ENCODE results near the gene C1S. TPM values are rescaled to one million over a fixed set of nuclear protein-coding genes. Genes with fewer than 3 reads are reported as not detected.

Gene C1S
- total RNA-seq, 6 experiments from 2014 or later = 21.9 to 30.8 (median 30.2) TPM

GRCh38 chr12:7089196-7089871 lies 28.8 kb downstream of the C1S start:
- H3K4me3 Mint-ChIP-seq = no peak overlapping the region
- H3K27ac Mint-ChIP-seq = no peak overlapping the region
- H3K27me3 Mint-ChIP-seq (ENCODE audit: insufficient read depth) = peaks cover 10% of the 10 kb centered on the region
- no peak for DNase-seq
- no peaks in the 10 kb centered on the region for H3K36me3 Mint-ChIP-seq (ENCODE audit: low read depth)
- no peaks in the 10 kb centered on the region for H3K9me3 Mint-ChIP-seq
- H3K4me1 Mint-ChIP-seq (ENCODE audit: low read depth) = peaks cover 36% of the 10 kb centered on the region
- TF ChIP-seq, protein P1, sequence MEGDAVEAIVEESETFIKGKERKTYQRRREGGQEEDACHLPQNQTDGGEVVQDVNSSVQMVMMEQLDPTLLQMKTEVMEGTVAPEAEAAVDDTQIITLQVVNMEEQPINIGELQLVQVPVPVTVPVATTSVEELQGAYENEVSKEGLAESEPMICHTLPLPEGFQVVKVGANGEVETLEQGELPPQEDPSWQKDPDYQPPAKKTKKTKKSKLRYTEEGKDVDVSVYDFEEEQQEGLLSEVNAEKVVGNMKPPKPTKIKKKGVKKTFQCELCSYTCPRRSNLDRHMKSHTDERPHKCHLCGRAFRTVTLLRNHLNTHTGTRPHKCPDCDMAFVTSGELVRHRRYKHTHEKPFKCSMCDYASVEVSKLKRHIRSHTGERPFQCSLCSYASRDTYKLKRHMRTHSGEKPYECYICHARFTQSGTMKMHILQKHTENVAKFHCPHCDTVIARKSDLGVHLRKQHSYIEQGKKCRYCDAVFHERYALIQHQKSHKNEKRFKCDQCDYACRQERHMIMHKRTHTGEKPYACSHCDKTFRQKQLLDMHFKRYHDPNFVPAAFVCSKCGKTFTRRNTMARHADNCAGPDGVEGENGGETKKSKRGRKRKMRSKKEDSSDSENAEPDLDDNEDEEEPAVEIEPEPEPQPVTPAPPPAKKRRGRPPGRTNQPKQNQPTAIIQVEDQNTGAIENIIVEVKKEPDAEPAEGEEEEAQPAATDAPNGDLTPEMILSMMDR (IDR thresholded peaks at IDR 0.05) = no peak

DNA sequence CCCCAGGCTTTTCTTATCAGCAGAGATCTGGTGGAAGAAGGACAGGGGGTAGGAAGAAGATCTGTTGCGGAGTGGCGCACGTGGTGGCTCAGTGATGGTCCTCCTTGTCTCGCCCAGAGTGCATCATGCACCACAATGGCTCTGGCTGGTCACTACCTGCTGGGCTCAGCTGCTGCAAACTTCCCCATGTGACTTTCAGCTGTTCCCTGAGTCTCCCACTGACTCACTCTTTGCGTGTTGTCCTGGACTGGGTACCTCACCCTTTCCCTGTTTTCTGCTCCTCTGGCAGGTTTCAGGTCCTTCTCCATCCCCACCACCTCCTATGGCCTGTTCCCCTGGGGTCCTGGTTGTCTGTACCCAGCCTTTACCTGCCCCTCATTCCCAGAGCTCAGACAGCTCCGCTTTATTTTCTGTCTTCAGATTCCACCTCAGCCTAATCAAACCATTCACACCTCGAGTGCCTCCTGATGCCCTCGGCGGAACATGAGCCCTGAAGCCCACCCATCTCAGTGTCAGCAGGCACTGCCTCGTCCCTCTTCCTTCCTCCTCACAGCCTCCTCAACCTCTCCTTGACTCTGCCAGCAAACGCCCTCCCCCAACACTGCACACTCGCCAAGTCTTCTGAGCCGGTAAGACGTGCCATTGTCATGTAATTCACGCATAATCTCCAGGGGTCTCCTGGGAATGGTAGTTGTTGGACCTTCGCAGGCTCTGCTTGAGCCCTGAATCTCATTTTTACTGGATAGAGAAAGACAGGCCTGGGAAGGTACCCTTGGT lies 29.9 kb downstream of the C1S start:
- Mint-ChIP-seq H3K9me3 (no peaks in the 10 kb centered on the region), H3K36me3 (ENCODE audit: low read depth) (no peaks in the 10 kb centered on the region), H3K4me3 (no peak overlapping the region), H3K27ac (no peak overlapping the region), H3K4me1 (ENCODE audit: low read depth) (peaks cover 37% of the 10 kb centered on the region), H3K27me3 (ENCODE audit: insufficient read depth) (peaks cover 13% of the 10 kb centered on the region)
- DNase-seq = no peak
- TF ChIP-seq, protein P1 (IDR thresholded peaks at IDR 0.05) = no peak

DNA sequence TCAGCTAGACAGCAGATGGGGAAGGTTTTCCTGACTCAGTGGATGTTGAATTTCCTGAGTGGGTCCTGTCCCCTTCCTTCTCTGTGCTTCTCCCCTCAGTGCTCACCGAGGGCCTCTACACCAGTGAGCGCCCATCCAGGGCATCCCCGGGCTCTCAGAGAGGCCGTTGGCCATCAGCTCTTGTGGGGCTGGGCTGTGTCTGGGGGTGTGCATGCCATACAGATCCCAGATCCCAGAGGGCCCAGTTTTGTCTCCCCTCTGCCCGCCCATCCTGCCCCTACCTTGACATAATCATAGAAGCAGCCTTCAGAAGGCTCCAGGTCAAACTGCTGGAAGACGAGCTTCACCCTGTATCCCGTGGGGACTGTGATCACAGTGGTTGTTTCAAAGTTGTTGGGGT lies 30.7 kb downstream of the C1S start:
- Mint-ChIP-seq H3K36me3 (ENCODE audit: low read depth) (no peaks in the 10 kb centered on the region), H3K27ac (peak overlapping the region; percentile 52; the same call in 1 of the 2 replicates), H3K4me3 (peak overlapping the region; percentile 91; the same call in 1 of the 2 replicates), H3K27me3 (ENCODE audit: insufficient read depth) (peaks cover 13% of the 10 kb centered on the region), H3K9me3 (no peaks in the 10 kb centered on the region), H3K4me1 (ENCODE audit: low read depth) (peaks cover 37% of the 10 kb centered on the region)
- TF ChIP-seq, protein P1 (IDR thresholded peaks at IDR 0.05) = no peak
- DNase-seq = no peak

- H3K4me3 Mint-ChIP-seq = peak overlapping the region; percentile 91
These were observed 31.2 kb downstream of the C1S start for GRCh38 chr12:7091660-7092228.

GRCh38 chr12:7092229-7092985 lies 31.9 kb downstream of the C1S start, which contains the start of gene C1R:
Gene C1R (minus strand): TSS chr12:7092445. CDS start chr12:7092388, 57 bp downstream.
- peak within 1 kb of the TSS; percentile 76 for H3K27ac Mint-ChIP-seq
- H3K9me3 Mint-ChIP-seq = no peaks in the 10 kb centered on the region
- peak within 1 kb of the TSS; percentile 91 for H3K4me3 Mint-ChIP-seq
- no peaks in the 10 kb centered on the region for H3K36me3 Mint-ChIP-seq (ENCODE audit: low read depth)
- DNase-seq = peak; percentile 55
- peaks cover 13% of the 10 kb centered on the region for H3K27me3 Mint-ChIP-seq (ENCODE audit: insufficient read depth)
- TF ChIP-seq, protein P1 (IDR thresholded peaks at IDR 0.05) = peak; percentile 96
- H3K4me1 Mint-ChIP-seq (ENCODE audit: low read depth) = peaks cover 37% of the 10 kb centered on the region

More at GRCh38 chr12:7091660-7092228, 31.2 kb downstream of the C1S start:
- TF ChIP-seq, protein P1 (IDR thresholded peaks at IDR 0.05) = no peak
- Mint-ChIP-seq H3K4me1 (ENCODE audit: low read depth) (peaks cover 37% of the 10 kb centered on the region), H3K36me3 (ENCODE audit: low read depth) (no peaks in the 10 kb centered on the region), H3K27ac (peak overlapping the region; percentile 76), H3K27me3 (ENCODE audit: insufficient read depth) (peaks cover 13% of the 10 kb centered on the region), H3K9me3 (no peaks in the 10 kb centered on the region)
- DNase-seq = no peak

Data from HFFc6 (cell line).